AG08396 (cell line): ENCODE results near the gene SNX5.

Experiments
- DNase-seq: peaks from one replicate; pipeline ENCODE4 v3.0.0; 2012; ENCODE audit warnings: low spot score, mixed read lengths

The SNX5 gene

GRCh38 chr20:17916433-17916891, 52.1 kb downstream of the SNX5 start:
- no peak for DNase-seq

DNA sequence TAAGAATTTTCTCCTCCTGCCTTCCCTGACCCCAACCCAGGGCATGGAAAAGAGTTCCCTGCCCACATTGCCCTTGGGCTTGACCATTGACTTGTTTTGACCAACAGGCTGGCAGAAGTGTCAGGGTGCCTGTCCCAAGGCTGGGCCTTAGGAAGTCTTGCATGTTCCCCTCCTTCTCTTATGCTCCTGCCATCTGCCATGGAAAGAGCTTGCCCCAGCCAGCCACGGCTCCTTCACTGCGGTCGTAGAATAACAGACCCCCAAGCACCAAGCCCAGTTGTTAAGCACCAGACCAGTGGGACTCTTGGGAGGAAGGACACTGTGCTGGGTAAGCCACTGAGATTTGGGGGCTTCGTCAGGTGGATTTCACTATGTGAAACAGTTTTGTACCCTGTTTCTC, 53.6 kb downstream of the SNX5 start:
- no peak for DNase-seq

DNA sequence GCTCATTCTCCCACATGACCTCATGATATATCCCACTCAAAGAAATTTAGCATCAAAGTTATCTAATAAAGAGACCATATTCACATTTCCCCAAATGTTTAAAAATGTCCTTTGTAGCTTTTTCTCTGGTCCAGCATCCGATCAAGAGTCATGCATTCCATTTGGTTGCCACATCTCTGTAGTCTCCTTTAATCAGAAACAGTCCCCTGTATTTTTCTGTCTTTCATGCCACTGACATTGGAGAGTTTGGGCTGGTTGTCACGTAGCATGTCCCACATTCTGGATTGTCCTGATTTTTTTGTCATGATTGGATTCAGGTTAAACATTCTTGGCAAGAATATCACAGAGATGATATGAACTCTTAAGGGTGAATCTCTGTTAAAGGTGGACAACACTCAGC, 55.7 kb downstream of the SNX5 start:
- DNase-seq, result peak; percentile 52

DNA sequence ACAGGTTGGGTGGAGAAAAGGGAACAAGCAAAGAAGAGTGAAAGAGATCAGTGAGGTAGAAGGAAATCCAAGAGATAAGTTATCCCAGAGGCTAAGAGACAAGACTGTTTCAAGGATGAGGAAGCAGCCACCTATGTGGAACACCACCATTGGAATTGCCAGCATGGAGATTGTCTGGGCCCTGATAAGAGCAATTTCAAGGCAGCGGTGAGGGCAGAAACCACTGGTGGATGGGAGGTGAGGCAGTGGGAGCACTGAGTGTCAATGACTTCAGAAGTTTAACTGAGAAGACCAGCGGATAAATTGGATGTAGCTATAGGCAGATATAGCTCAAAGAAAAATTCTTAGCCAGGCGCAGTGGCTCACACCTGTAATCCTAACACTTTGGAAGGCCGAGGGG, 56.7 kb downstream of the SNX5 start:
- DNase-seq, result no peak

DNA sequence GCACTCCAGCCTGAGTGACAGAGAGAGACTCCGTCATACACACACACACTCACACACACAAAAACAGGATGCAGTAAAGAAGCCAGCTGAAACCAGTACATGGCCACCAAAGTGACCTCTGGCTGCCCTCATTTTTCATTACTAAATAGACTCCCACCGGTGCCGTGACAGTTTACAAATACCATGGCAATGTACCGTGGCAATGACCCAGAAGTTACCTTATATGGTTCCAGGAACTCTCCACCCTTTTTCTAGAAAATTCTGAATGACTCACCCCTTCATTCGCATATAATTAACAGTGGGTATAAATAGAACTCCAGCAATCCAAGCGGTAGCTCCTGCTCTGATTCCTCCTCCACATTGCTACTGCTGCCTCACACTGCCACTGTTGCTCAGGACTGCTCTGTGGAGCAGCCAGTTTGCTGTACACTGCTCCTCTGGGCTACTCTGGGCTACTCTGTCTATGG, 57.7 kb downstream of the SNX5 start:
- DNase-seq, result peak; percentile 73

DNA sequence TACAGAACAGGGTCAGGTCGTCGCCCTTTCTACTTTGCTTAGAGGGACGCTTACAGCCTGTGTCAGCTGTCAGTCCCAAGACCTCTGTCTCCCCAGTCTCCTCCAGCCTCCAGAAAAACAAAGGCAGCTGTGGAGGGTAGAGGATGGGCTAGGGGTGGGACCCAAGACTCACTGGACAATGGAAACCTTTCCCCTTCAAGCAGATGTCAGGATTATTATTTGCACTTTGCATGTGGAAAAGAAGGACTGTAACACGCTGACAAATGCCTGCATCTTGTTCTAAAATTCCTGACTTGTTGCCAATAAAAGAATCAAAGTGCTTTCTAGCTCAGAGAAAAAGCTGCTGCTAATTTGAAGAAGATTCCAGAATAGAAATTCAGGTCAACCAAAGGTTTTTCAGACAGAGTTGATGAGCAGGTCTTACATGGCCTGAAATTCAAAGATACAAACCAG, 58.7 kb downstream of the SNX5 start:
- no peak for DNase-seq

- no peak for DNase-seq
Measured at GRCh38 chr20:17905544-17905943, 63.0 kb downstream of the SNX5 start.

GRCh38 chr20:17904027-17904426, 64.6 kb downstream of the SNX5 start:
- DNase-seq, result no peak

GRCh38 chr20:17902531-17903083, 66.0 kb downstream of the SNX5 start:
- DNase-seq, result no peak

GRCh38 chr20:17901971-17902370, 66.6 kb downstream of the SNX5 start:
- DNase-seq, result no peak

DNA sequence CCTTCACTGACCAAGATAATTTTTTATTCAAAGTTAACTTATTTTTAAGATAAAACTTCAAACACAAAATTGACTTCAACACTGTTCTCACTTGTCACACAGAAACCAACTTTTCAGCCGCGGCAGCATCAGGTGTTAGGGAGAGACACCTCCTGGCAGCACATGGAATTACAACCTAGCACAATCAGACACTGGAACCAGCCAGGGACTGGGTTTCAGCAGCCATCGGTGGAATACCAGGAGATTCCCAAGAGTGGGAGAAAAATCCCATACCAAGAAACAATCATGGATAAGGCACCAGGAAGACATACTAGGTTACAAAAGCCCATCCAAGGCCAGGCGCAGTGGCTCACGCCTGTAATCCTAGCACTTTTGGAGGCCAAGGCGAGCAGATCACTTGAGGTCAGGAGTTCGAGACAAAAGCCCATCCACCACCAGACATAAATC, 70.0 kb downstream of the SNX5 start:
- DNase-seq, result peak; percentile 69

DNA sequence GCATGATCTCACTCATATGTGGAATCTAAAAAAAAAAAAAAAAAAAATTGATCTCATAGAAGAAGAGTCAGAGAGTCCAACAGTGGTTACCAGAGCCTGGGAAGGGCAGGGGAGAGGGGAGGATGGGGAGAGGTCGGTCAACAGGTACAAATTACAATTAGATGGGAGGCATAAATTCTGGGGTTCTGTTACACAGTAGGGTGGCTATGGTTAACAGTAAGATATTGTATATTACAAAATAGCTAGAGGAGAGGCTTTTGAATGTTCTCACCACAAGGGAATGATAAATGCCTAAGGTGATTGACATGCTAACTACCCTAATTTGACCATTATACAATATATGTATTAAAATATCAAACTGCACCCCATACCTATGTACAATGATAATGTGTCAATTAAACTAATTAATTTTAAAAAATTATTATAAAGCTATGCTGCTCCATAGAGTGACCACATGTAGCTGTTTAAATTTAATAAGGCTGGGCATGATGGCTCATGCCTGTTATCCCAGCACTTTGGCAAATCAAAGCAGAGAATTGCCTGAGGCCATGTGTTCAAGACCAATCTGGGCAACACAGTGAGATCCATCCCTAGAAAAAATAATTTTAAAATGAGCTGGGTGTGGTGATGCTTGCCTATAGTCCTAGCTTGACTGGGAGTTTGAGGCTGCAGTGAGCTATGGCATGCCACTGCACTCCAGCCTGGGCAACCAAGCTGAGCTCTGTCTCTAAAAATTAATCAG, 70.9 kb downstream of the SNX5 start:
- no peak for DNase-seq

DNA sequence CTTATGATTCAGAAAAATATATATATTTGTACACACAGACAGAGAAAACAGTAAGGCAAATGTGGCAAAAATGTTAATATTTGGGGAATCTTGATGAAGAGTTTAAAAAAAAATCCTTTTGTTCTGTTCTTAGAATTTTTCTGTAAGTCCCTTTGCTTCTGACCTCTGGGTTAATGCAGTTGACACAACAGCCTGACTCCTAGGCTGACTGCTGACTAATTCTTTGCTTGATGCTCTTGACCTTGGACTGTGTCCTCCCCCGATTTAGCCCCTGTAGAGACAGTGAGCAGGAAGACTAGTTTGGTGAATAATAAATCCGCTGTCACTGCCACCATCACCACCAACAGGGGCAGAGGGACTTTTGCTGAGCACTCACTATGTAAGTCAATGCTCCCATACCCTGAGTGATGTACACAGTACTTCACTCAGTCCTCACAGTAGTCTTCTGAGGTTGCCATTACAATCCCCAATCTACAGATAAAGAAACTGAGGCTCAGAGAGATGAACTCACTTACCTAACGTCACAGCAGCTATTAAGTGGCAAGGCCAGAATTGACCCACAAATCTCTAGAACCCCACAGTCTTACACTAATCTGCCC, 71.7 kb downstream of the SNX5 start:
- DNase-seq, result no peak

DNA sequence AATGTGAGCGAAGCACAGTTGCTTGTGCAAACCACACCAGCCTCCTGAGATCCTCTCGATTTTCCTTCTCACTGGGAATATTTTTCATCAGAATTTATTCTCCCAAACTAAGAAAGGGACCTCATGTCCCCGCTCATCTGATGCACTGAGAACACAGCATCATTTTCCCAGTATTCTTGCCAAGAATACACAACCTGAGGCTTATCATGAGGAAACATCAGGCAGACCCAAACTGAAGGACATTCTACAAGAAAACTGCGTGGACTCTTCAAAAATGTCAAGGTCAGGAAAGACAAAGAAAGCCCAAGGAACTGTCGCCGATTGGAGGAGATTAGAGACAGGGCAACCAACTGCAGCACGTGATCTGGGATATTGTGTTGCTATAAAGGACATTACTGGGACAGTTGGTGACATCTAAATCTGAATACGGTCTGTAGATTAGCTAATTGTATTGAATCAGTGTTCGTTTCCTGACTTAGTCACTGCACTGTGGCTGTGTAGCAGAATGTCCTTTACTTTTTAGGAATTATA, 72.3 kb downstream of the SNX5 start:
- DNase-seq, result no peak

- peak; percentile 67 for DNase-seq
Measured at GRCh38 chr20:17895641-17896171, 72.9 kb downstream of the SNX5 start.

DNA sequence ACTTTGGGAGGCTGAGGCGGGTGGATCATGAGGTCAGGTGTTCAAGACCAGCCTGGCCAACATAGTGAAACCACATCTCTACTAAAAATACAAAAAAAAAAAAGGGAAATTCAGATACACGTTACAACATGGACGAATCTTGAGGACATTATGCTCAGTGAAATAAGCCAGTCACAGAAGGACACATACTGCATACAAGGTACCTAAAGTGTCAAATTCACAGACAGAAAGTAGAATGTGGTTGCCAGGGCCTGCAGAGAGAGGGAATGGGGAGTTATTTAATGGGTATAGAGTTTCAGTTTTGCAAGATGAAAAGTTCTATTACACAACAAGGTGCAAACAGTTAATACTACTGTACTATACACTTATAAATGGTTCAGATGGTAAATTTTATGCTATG, 75.1 kb downstream of the SNX5 start:
- DNase-seq, result no peak

DNA sequence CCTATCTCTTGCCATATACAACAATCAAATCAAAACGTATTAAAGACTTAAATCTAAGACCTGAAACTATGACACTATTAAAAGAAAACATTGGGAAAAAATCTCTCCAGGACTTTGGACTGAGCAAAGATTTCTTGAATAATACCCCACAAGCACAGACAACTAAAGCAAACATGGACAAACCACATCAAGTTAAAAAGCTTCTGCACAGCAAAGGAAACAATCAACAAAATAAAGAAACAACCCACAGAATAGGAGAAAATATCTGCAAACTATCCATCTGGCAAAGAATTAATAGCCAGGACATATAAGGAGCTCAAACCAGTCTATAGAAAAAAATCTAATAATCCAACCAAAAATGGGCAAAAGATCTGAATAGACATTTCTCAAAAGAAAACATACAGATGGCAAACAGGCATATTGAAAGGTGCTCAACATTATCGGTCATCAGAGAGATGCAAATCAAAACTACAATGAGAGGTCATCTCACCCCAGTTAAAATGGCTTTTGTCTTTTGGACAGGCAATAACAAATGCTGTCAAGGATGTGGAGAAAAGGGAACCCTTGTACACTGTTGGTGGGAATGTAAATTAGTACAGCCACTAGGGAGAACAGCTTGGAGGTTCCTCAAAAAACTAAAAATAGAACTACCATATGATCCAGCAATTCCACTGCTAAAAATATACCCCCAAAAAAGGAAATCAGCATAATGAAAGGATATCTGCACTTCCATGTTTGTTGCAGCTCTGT, 76.2 kb downstream of the SNX5 start:
- DNase-seq, result no peak
